HepG2 (cell line): Measurements from ENCODE around the gene SLITRK2. TPM values are rescaled to one million over a fixed set of nuclear protein-coding genes. Genes with fewer than 3 reads are reported as not detected.

Source experiments
- ATAC-seq: fragments of 200-7000 bp; cut with Tn5 transposase; 3 replicates; pipeline ENCODE4 v1.9.1; 2020; ENCODE audit warnings: mild to moderate bottlenecking, moderate library complexity
- BruUV-seq: library from RNA; stranded (reverse); fragments of 400-500 nt; replicated peaks from 2 replicates; lab custom pipeline; 2021; lab: Mats Ljungman, UMichigan
- CTCF ChIA-PET: fragments of 300-600 bp; formaldehyde crosslinking; extraction: SDS; loops from one replicate; lab custom pipeline; 2021; ENCODE audit warnings: low total read pairs, inconsistent platforms, low intra/inter-chr PET ratio; lab: Yijun Ruan, JAX
- POLR2A ChIA-PET: fragments of 350-600 bp; sonication (Branson Sonifier 250); formaldehyde crosslinking; loops from one replicate; lab custom pipeline; 2020; ENCODE audit warnings: antibody characterized with exemption, inconsistent platforms; lab: Yijun Ruan, JAX
- DNase-seq: peaks from one replicate; pipeline ENCODE4 v3.0.0-alpha.2; 2015; ENCODE audit warnings: low spot score
- FAIRE-seq: peaks from 3 replicates; lab custom pipeline; 2011; peaks lifted over from hg19 to GRCh38; lab: Jason Lieb, UNC
- H2AFZ ChIP-seq: one replicate; pipeline ENCODE4 v1.6.1; 2011; ENCODE audit warnings: low read length, inconsistent platforms
- H3K27ac ChIP-seq: fragments of 300-600 bp; 3 replicates; pipeline ENCODE4 v1.8.0; 2011; ENCODE audit warnings: mixed run types, mild to moderate bottlenecking, mixed read lengths, low read length, inconsistent platforms; ENCODE audit not compliant: insufficient read depth; ENCODE audit errors: extremely low read length
- H3K27me3 ChIP-seq, 2 experiments: fragments of 200-600 bp in 1 of 2; 2 replicates in 1 of 2; 3 replicates in 1 of 2; pipeline versions ENCODE4 v1.6.0 to v1.8.0; 2011; ENCODE audit warnings: low read length in 2 of 2, mild to moderate bottlenecking in 2 of 2, moderate library complexity in 2 of 2, inconsistent platforms in 1 of 2; ENCODE audit not compliant: insufficient read depth in 2 of 2, control insufficient read depth in 1 of 2
- H3K36me3 ChIP-seq, 2 experiments: fragments of 200-600 bp in 1 of 2; replicated peaks in 1 of 2; 2 replicates in 1 of 2; 3 replicates in 1 of 2; pipeline versions ENCODE4 v1.5.1 to v1.8.0; 2011; ENCODE audit warnings: low read length in 2 of 2, inconsistent platforms in 1 of 2; ENCODE audit not compliant: insufficient read depth in 2 of 2, control insufficient read depth in 1 of 2
- H3K4me1 ChIP-seq: 2 replicates; pipeline ENCODE4 v1.5.1; 2012; ENCODE audit warnings: low read length, inconsistent platforms; ENCODE audit not compliant: insufficient read depth
- H3K4me2 ChIP-seq: 2 replicates; pipeline ENCODE4 v1.6.0; 2011; ENCODE audit warnings: low read depth, low read length, inconsistent platforms
- H3K4me3 ChIP-seq, 3 experiments: fragments of 200-600 bp in 1 of 3; sonication (generic), shearing (Covaris generic) in 1 of 3; replicated peaks in 1 of 3; 2 replicates each; pipeline ENCODE4 v1.5.1; 2011 to 2016; ENCODE audit warnings: low read length in 3 of 3, inconsistent platforms in 2 of 3, low read depth in 2 of 3, mild to moderate bottlenecking in 2 of 3, control low read depth in 1 of 3, mixed read lengths in 1 of 3; ENCODE audit not compliant: insufficient read depth in 1 of 3
- H3K79me2 ChIP-seq: one replicate; pipeline ENCODE4 v1.6.1; 2011; ENCODE audit warnings: low read length, inconsistent platforms; ENCODE audit not compliant: insufficient read depth
- H3K9ac ChIP-seq: 2 replicates; pipeline ENCODE4 v1.6.0; 2011; ENCODE audit warnings: mild to moderate bottlenecking, low read depth, low read length, inconsistent platforms; ENCODE audit not compliant: insufficient read depth
- H3K9me3 ChIP-seq: 2 replicates; pipeline ENCODE4 v1.5.1; 2012; ENCODE audit warnings: mild to moderate bottlenecking, low read length
- H4K20me1 ChIP-seq: 2 replicates; pipeline ENCODE4 v1.6.0; 2011; ENCODE audit warnings: inconsistent platforms, mild to moderate bottlenecking, low read length, moderate library complexity; ENCODE audit not compliant: insufficient read depth
- CCAR2 ChIP-seq: fragments of 200-400 bp; formaldehyde crosslinking; optimal IDR thresholded peaks from 2 replicates; pipeline ENCODE3; 2018; ENCODE audit warnings: low read depth, mild to moderate bottlenecking, low read length, moderate library complexity
- EP300 ChIP-seq, 3 experiments: sonication (generic) in 1 of 3; formaldehyde crosslinking in 1 of 3; IDR thresholded peaks; 2 replicates each; pipeline versions ENCODE4 v1.5.1 to v1.6.1; 2011 to 2020; ENCODE audit warnings: low read depth in 2 of 3, low read length in 2 of 3, borderline replicate concordance in 1 of 3, improper control_type of control experiment in 1 of 3, mild to moderate bottlenecking in 1 of 3, missing genetic modification reagents in 1 of 3, moderate library complexity in 1 of 3
- GABPB1 ChIP-seq: IDR thresholded peaks from 2 replicates; pipeline ENCODE4 v1.6.1; 2016; ENCODE audit warnings: mild to moderate bottlenecking, missing genetic modification reagents, moderate library complexity, missing compliant biosample characterization
- IRX3 ChIP-seq: sonication (generic); formaldehyde crosslinking; IDR thresholded peaks from 2 replicates; pipeline ENCODE4 v1.8.1; 2023; ENCODE audit warnings: mild to moderate bottlenecking, low read depth, missing genetic modification reagents, borderline replicate concordance
- KDM4B ChIP-seq: sonication (generic); formaldehyde crosslinking; IDR thresholded peaks from 2 replicates; pipeline ENCODE4 v1.4.0; 2020; ENCODE audit warnings: missing genetic modification reagents
- MAFF ChIP-seq: IDR thresholded peaks from 2 replicates; pipeline ENCODE4 v1.6.1; 2011; ENCODE audit warnings: low read depth, low read length, improper control_type of control experiment
- PBX2 ChIP-seq: IDR thresholded peaks from 2 replicates; pipeline ENCODE4 v1.6.1; 2016; ENCODE audit warnings: control low read depth
- SRF ChIP-seq: IDR thresholded peaks from 2 replicates; pipeline ENCODE4 v1.6.1; 2011; ENCODE audit warnings: mild to moderate bottlenecking, low read depth, low read length, moderate library complexity
- SUZ12 ChIP-seq: fragments of 150-350 bp; IDR thresholded peaks from 2 replicates; pipeline ENCODE4 v1.6.1; 2014; ENCODE audit warnings: low read depth, low read length
- USF2 ChIP-seq, 2 experiments: sonication (generic) in 1 of 2; formaldehyde crosslinking in 1 of 2; IDR thresholded peaks; 2 replicates each; pipeline versions ENCODE4 v1.5.1 to v1.6.1; 2011 to 2020; ENCODE audit warnings: borderline replicate concordance in 1 of 2, low read depth in 1 of 2, low read length in 1 of 2, mild to moderate bottlenecking in 1 of 2, missing genetic modification reagents in 1 of 2, moderate library complexity in 1 of 2
- ZFP36L2 ChIP-seq: sonication (generic); formaldehyde crosslinking; IDR thresholded peaks from 2 replicates; pipeline ENCODE4 v1.4.0; 2020; ENCODE audit warnings: missing genetic modification reagents
- ZNF143 ChIP-seq: sonication (generic); formaldehyde crosslinking; IDR thresholded peaks from 2 replicates; pipeline ENCODE4 v1.4.0; 2020; ENCODE audit warnings: missing genetic modification reagents
- ZNF773 ChIP-seq: sonication (generic); formaldehyde crosslinking; IDR thresholded peaks from 2 replicates; pipeline ENCODE4 v1.4.0; 2020; ENCODE audit warnings: missing genetic modification reagents, borderline replicate concordance
- ZSCAN25 ChIP-seq: sonication (generic); formaldehyde crosslinking; IDR thresholded peaks from 2 replicates; pipeline ENCODE4 v1.8.0; 2022; ENCODE audit warnings: mild to moderate bottlenecking, missing genetic modification reagents
- WGBS: methylation state at CpG from one replicate; pipeline ENCODE4 v1.1.6; 2017; ENCODE audit warnings: low lambda C conversion rate; 5-methylcytosine and 5-hydroxymethylcytosine counted together
- in situ Hi-C: cut with HindIII; loops from 2 replicates; pipeline ENCODE4 v1.10.0; 2017; ENCODE audit warnings: low pct_unique_long_range_greater_than_20kb; ENCODE audit not compliant: extremely low pct_ligation_motif_present
- intact Hi-C: fragments of 100-400 bp; cut with micrococcal nuclease; formaldehyde crosslinking; loops from one replicate; pipeline ENCODE4 v1.10.0; 2022; ENCODE audit not compliant: unreplicated experiment
- polyA plus RNA-seq, 8 experiments: library from polyadenylated mRNA; depleted of rRNA in 3 of 8; stranded (reverse) in 7 of 8; unstranded in 1 of 8; fragments of >200 nt; fragmentation: Illumina TruSeq in 4 of 8; extraction: Trizol in 4 of 8; gene quantifications; 2 replicates each; pipeline versions ENCODE4 v1.2.1 to v1.2.3, GENCODE V29; 2011 to 2016; ENCODE audit warnings: low read depth in 4 of 8, missing spikeins in 1 of 8, mixed read lengths in 1 of 8; ENCODE audit not compliant: insufficient read depth in 1 of 8
- total RNA-seq, 5 experiments: library from RNA; depleted of rRNA; stranded (reverse); fragments of >200 nt; fragmentation: Illumina TruSeq; extraction: Trizol; gene quantifications; 2 replicates each; pipeline ENCODE4 v1.2.3, GENCODE V29; 2016; ENCODE audit warnings: low read depth in 1 of 5

The SLITRK2 gene
- total and polyA plus RNA-seq, 2 of the 13 experiments (the other 11 are each of a cell fraction or from before 2014, with no cell fraction given) = not detected

DNA sequence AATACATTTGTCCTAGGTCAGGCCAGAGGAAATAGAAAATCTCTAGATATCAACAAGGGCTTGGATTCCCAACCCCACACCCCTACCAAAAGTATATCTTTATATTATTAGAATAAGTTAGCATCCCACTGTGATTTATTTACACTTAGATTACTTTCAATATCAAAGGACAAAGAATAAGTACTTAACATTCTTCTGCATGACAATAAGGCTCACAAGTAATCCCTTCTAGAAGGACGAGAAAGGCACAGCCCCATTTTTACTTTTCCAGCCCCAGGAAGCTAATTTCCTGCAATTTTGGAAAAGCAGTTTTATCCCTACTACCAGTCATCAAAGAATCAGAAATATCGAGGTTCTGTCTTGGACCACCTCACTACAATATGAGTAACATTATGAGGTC is 14.1 kb upstream of the SLITRK2 start:
- no peak overlapping the region for H3K4me3 ChIP-seq
- ATAC-seq (no peak), DNase-seq (no peak), FAIRE-seq (no peak)
- H3K36me3 ChIP-seq = no peaks in the 10 kb centered on the region
- H3K9me3 ChIP-seq = peaks cover 43% of the 10 kb centered on the region
- 0% methylated on average over 2 of the region's 2 CpGs for WGBS
- POLR2A ChIA-PET = no interaction called here
- no peak for TF ChIP-seq ZNF773 (CRISPR knock-in tag)
- no peak for TF ChIP-seq EP300 (IDR thresholded peaks at IDR 0.05; ENCODE audit: low read depth in 2 of 2, low read length in 2 of 2)
- no peak for TF ChIP-seq EP300 (CRISPR knock-in tag; IDR thresholded peaks at IDR 0.05; ENCODE audit: borderline replicate concordance)
- no peak for TF ChIP-seq ZSCAN25 (CRISPR knock-in tag)
- TF ChIP-seq CCAR2 = no peak
- no peak for TF ChIP-seq ZNF143 (CRISPR knock-in tag)
- no peak for TF ChIP-seq GABPB1 (CRISPR knock-in tag)
- TF ChIP-seq SUZ12 = no peak
- H3K4me2 ChIP-seq = no peak overlapping the region
- H3K27me3 ChIP-seq = no peaks in the 10 kb centered on the region
- in situ Hi-C loops (no loop called here), intact Hi-C loops (no loop called here)
- no peaks in the 10 kb centered on the region for H4K20me1 ChIP-seq
- no peak overlapping the region for H3K9ac ChIP-seq
- no TSS peak for BruUV-seq
- H3K79me2 ChIP-seq = no peaks in the 10 kb centered on the region
- H2AFZ ChIP-seq = no peak overlapping the region
- H3K27ac ChIP-seq = no peak overlapping the region
- no peaks in the 10 kb centered on the region for H3K4me1 ChIP-seq
- CTCF ChIA-PET = no interaction called here

GRCh38 chrX:145813081-145813480 is 4.5 kb upstream of the SLITRK2 start:
- in situ Hi-C loops (no loop called here), intact Hi-C loops (no loop called here)
- no peaks in the 10 kb centered on the region for H3K9me3 ChIP-seq
- H3K4me2 ChIP-seq = no peak overlapping the region
- no peaks in the 10 kb centered on the region for H4K20me1 ChIP-seq
- no peaks in the 10 kb centered on the region for H3K4me1 ChIP-seq
- WGBS = 0% methylated on average over 1 of the region's 1 CpG
- no peaks in the 10 kb centered on the region for H3K36me3 ChIP-seq
- ChIA-PET CTCF (no interaction called here), POLR2A (no interaction called here)
- DNase-seq (no peak), FAIRE-seq (no peak), ATAC-seq (no peak)
- H3K27me3 ChIP-seq = no peaks in the 10 kb centered on the region
- no peak overlapping the region for H3K4me3 ChIP-seq
- H3K27ac ChIP-seq = no peak overlapping the region
- H2AFZ ChIP-seq = no peak overlapping the region
- H3K79me2 ChIP-seq = no peaks in the 10 kb centered on the region
- no peak overlapping the region for H3K9ac ChIP-seq
- BruUV-seq = no TSS peak
- no peak for TF ChIP-seq USF2 (IDR thresholded peaks at IDR 0.05; ENCODE audit: low read depth, low read length)
- no peak for TF ChIP-seq USF2 (CRISPR knock-in tag; IDR thresholded peaks at IDR 0.05; ENCODE audit: borderline replicate concordance)
- no peak for TF ChIP-seq SRF
- no peak for TF ChIP-seq KDM4B (CRISPR knock-in tag)
- no peak for TF ChIP-seq PBX2
- TF ChIP-seq MAFF = peak; percentile 38; the same call in 1 of the 2 replicates
- no peak for TF ChIP-seq IRX3 (CRISPR knock-in tag)
- no peak for TF ChIP-seq ZFP36L2 (CRISPR knock-in tag)
